Type B pancreatic cell (in vitro differentiated cells): ENCODE results near the gene SLMAP. TPM values are rescaled to one million over a fixed set of nuclear protein-coding genes. Genes with fewer than 3 reads are reported as not detected.
"Not testable (repeated sequence)": the region's sequence is repeated elsewhere in the genome, so short reads cannot be mapped to it uniquely, and the experiment has no call there.

ENCODE experiments used
- DNase-seq: peaks from one replicate; pipeline ENCODE4 v3.0.0; 2021; ENCODE audit warnings: mixed read lengths; ENCODE audit not compliant: unreplicated experiment; ENCODE audit errors: extremely low spot score
- H3K27ac Mint-ChIP-seq: 2 replicates; pipeline ENCODE4 v1.8.0; 2021; ENCODE audit warnings: mild to moderate bottlenecking, mixed read lengths
- H3K27me3 Mint-ChIP-seq: 2 replicates; pipeline ENCODE4 v1.8.0; 2021; ENCODE audit warnings: mixed read lengths
- H3K36me3 Mint-ChIP-seq: 2 replicates; pipeline ENCODE4 v1.8.0; 2021; ENCODE audit warnings: mixed read lengths
- H3K4me1 Mint-ChIP-seq: one replicate; pipeline ENCODE4 v1.8.0; 2021; ENCODE audit warnings: mixed read lengths; ENCODE audit not compliant: unreplicated experiment
- H3K4me3 Mint-ChIP-seq: 2 replicates; pipeline ENCODE4 v1.8.0; 2021; ENCODE audit warnings: mild to moderate bottlenecking, mixed read lengths
- H3K9me3 Mint-ChIP-seq: 2 replicates; pipeline ENCODE4 v1.8.0; 2021; ENCODE audit warnings: mixed read lengths
- total RNA-seq: library from RNA; stranded (reverse); gene quantifications from 2 replicates; pipeline ENCODE4 v1.2.1, GENCODE V29; 2021; ENCODE audit warnings: low replicate concordance
- TF ChIP-seq, protein P1 (sequence below): fragments of 200-600 bp; sonication (generic); conservative IDR thresholded peaks from 2 replicates; pipeline ENCODE4 v1.5.0; 2021; ENCODE audit warnings: antibody characterized with exemption, mild to moderate bottlenecking

SLMAP gene
- total RNA-seq, 1 donor from 2014 or later: 55.1 TPM

DNA sequence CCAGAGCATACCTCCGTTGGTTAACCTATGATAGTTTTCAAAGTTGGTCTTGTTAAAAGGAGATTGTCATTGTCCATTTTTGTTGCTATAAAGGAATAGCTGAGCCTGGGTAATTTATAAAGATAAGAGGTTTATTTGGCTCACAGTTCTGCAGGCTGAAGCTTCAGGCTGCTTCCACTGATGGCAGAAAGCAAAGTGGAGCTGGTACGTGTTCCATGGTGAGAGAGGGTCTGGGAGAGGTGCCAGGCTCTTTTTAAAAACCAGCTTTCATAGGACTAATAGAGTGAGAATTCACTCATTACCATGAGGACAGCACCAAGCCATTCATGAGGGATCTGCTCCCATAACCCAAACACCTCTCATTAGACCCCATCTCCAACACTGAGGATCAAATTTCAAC is 107.3 kb downstream of the SLMAP start:
- no peaks in the 10 kb centered on the region for H3K9me3 Mint-ChIP-seq
- no peak overlapping the region for H3K4me3 Mint-ChIP-seq
- no peak overlapping the region for H3K27ac Mint-ChIP-seq
- H3K27me3 Mint-ChIP-seq: no peaks in the 10 kb centered on the region
- H3K4me1 Mint-ChIP-seq: peaks cover 4% of the 10 kb centered on the region
- TF ChIP-seq, protein P1, sequence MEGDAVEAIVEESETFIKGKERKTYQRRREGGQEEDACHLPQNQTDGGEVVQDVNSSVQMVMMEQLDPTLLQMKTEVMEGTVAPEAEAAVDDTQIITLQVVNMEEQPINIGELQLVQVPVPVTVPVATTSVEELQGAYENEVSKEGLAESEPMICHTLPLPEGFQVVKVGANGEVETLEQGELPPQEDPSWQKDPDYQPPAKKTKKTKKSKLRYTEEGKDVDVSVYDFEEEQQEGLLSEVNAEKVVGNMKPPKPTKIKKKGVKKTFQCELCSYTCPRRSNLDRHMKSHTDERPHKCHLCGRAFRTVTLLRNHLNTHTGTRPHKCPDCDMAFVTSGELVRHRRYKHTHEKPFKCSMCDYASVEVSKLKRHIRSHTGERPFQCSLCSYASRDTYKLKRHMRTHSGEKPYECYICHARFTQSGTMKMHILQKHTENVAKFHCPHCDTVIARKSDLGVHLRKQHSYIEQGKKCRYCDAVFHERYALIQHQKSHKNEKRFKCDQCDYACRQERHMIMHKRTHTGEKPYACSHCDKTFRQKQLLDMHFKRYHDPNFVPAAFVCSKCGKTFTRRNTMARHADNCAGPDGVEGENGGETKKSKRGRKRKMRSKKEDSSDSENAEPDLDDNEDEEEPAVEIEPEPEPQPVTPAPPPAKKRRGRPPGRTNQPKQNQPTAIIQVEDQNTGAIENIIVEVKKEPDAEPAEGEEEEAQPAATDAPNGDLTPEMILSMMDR: no peak
- no peak for DNase-seq
- peaks cover 27% of the 10 kb centered on the region for H3K36me3 Mint-ChIP-seq

DNA sequence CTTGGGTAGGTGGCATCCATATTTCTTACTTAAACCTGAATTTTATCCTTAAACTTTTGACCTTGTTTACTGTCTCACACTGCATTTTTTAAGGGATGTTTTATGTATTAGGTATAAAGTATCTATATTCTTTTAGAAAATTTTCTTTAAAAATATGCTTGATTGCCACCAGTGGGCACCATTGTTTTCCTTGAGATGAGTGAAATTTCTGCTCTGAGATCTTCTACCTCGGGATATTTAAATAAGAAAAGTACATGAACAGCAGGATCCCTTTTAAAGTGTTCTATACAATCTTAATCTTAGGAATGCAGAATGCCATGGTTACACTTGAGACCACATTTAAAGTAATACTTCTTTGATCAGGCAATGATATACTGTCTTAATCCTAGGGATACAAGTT is 108.7 kb downstream of the SLMAP start:
- H3K27ac Mint-ChIP-seq: no peak overlapping the region
- no peaks in the 10 kb centered on the region for H3K27me3 Mint-ChIP-seq
- no peak overlapping the region for H3K4me3 Mint-ChIP-seq
- peaks cover 4% of the 10 kb centered on the region for H3K4me1 Mint-ChIP-seq
- H3K9me3 Mint-ChIP-seq: no peaks in the 10 kb centered on the region
- TF ChIP-seq, protein P1: peak; percentile 67
- no peak for DNase-seq
- peaks cover 25% of the 10 kb centered on the region for H3K36me3 Mint-ChIP-seq

DNA sequence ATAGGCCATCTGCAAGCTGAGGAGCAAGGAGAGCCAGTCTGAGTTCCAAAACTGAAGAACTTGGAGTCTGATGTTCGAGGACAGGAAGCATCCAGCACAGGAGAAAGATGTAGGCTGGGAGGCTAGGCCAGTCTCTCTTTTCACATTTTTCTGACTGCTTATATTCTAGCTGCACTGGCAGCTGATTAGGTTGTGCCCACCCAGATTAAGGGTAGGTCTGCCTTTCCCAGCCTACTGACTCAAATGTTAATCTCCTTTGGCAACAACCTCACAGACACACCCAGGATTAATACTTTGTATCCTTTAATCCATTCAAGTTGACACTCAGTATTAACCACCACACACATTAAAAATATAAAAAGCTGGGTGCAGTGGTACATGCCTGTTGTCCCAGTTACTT is 113.0 kb downstream of the SLMAP start:
- not testable (repeated sequence) for H3K4me1 Mint-ChIP-seq, H3K27ac Mint-ChIP-seq, DNase-seq, H3K27me3 Mint-ChIP-seq, H3K4me3 Mint-ChIP-seq, H3K9me3 Mint-ChIP-seq
- H3K36me3 Mint-ChIP-seq: peaks cover 29% of the 10 kb centered on the region

DNA sequence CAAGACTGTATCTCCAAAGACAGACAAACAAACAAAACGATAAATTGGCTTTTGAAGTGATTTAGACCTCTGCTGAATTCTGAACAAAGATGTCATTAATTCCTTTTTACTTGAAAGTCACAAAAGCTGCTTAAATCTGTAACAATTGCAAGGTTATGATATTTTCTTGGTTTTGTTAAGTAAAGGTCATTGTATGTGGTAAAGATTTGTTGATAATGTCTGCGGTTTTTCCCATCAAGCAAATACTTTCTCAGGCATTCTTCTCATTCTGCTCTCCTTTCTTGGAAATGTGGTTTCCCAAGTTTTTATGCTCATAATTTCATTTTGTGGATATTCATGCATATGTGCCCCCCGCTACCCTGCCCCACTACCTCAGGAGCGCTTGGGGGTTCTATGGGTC is 116.5 kb downstream of the SLMAP start:
- H3K27me3 Mint-ChIP-seq: no peaks in the 10 kb centered on the region
- no peak for DNase-seq
- peaks cover 14% of the 10 kb centered on the region for H3K36me3 Mint-ChIP-seq
- peaks cover 8% of the 10 kb centered on the region for H3K4me1 Mint-ChIP-seq
- TF ChIP-seq, protein P1: no peak
- H3K9me3 Mint-ChIP-seq: no peaks in the 10 kb centered on the region
- no peak overlapping the region for H3K27ac Mint-ChIP-seq
- H3K4me3 Mint-ChIP-seq: no peak overlapping the region

DNA sequence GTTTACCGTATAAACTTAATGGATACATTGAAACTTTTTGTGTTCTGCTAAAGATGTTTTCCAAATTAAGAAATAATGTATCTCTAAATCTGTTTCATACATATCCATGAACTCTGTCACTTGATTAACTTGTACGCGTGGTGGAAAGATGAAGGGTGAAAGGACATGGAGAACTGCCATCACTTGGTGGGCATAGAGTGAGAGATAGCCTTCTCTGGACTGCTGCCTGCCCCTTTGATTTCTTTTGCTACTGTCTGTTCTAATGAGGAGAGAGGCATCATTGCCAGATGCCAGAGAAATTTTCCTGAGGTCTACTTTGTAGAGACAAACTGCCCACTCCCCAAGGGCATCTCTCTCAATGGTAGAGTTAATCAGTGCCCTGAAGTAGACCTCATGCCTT is 120.5 kb downstream of the SLMAP start:
- TF ChIP-seq, protein P1: no peak
- Mint-ChIP-seq H3K9me3 (no peaks in the 10 kb centered on the region), H3K4me1 (peaks cover 8% of the 10 kb centered on the region), H3K27ac (peak overlapping the region; percentile 30), H3K27me3 (no peaks in the 10 kb centered on the region), H3K4me3 (no peak overlapping the region), H3K36me3 (peaks cover 13% of the 10 kb centered on the region)
- DNase-seq: no peak

DNA sequence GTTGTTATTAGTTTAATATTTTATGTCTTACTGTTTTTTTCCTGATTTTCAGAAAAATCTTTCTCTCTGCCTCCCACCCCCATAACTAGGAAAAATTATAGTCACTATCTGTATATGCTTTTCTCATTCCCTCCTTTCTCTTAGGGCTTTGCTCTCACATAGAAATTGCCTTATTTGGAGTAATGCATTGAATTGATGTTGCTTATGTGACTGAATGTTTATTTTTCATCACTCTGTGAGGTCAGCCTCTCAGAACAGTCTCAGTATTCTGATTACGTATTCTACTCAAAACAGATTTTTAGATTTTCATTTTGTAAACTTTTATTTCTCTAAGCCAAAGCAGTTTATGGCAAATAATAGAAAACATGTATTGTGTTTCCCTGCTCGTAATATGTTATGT is 121.0 kb downstream of the SLMAP start:
- H3K27ac Mint-ChIP-seq: peak overlapping the region; percentile 30
- H3K36me3 Mint-ChIP-seq: peaks cover 12% of the 10 kb centered on the region
- no peaks in the 10 kb centered on the region for H3K9me3 Mint-ChIP-seq
- H3K4me3 Mint-ChIP-seq: no peak overlapping the region
- H3K27me3 Mint-ChIP-seq: no peaks in the 10 kb centered on the region
- TF ChIP-seq, protein P1: no peak
- peaks cover 8% of the 10 kb centered on the region for H3K4me1 Mint-ChIP-seq
- no peak for DNase-seq

DNA sequence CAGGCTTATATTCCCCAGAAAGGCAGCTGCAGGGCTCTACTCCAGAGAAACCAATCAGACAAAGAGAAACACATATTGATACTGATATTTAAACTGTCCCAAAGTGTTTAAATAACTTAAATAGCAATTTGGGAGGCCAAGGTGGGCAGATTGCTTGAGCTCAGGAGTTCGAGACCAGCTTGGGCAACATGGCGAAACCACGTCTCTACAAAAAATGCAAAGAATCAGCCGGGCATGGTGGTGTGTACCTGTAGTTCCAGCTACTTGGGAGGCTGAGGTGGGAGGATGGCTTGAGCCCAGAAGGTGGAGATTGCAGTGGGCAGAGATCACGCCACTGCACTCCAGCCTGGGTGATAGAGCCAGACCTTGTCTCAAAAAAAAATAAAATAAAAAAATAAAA is 128.3 kb downstream of the SLMAP start:
- not testable (repeated sequence) for H3K9me3 Mint-ChIP-seq, H3K27ac Mint-ChIP-seq, DNase-seq, H3K4me3 Mint-ChIP-seq, H3K27me3 Mint-ChIP-seq, H3K4me1 Mint-ChIP-seq
- peaks cover 28% of the 10 kb centered on the region for H3K36me3 Mint-ChIP-seq
